HCT116 (cell line): ENCODE measurements around the gene P2RX7. TPM values are rescaled to one million over a fixed set of nuclear protein-coding genes. Genes with fewer than 3 reads are reported as not detected.

Experiments
- ATAC-seq: fragments of 200-7000 bp; cut with Tn5 transposase; 2 replicates; pipeline ENCODE4 v1.9.1; 2020; ENCODE audit warnings: mild to moderate bottlenecking, moderate library complexity
- BruUV-seq: library from RNA; stranded (reverse); fragments of 400-500 nt; replicated peaks from 2 replicates; lab custom pipeline; 2021; lab: Mats Ljungman, UMichigan
- CTCF ChIA-PET: fragments of 300-600 bp; sonication (Branson Sonifier 250); formaldehyde crosslinking; loops from one replicate; lab custom pipeline; 2021; ENCODE audit warnings: antibody characterized with exemption; lab: Charles Lee
- POLR2A ChIA-PET: fragments of 300-600, 350-600 bp; sonication (Branson Sonifier 250); formaldehyde crosslinking; loops from one replicate; lab custom pipeline; 2021; ENCODE audit warnings: antibody characterized with exemption; lab: Charles Lee
- RAD21 ChIA-PET, 2 experiments: fragments of 300-600 bp; sonication (Branson Sonifier 250); formaldehyde crosslinking; loops; one replicate each; lab custom pipeline; 2023; ENCODE audit warnings: low total read pairs in 2 of 2; ENCODE audit not compliant: uncharacterized antibody in 2 of 2, unreplicated experiment in 2 of 2, low non-redundant PET in 1 of 2; lab: Charles Lee
- DNase-seq: peaks from one replicate; pipeline ENCODE4 v3.0.0-alpha.2; 2010; ENCODE audit warnings: low read depth, low spot score
- H2AFZ ChIP-seq: fragments of 200-600 bp; shearing (Covaris generic), sonication (generic); 2 replicates; pipeline ENCODE4 v1.6.1; 2017; ENCODE audit warnings: low read depth, mixed run types, mixed read lengths, antibody characterized with exemption, low read length; ENCODE audit not compliant: poor library complexity, severe bottlenecking
- H3K27ac ChIP-seq: 2 replicates; pipeline ENCODE4 v1.5.1; 2012; ENCODE audit warnings: low read depth, low read length
- H3K27me3 ChIP-seq: fragments of 200-600 bp; sonication (generic); 2 replicates; pipeline ENCODE4 v1.6.1; 2016; ENCODE audit warnings: mixed run types, low read length, mixed read lengths; ENCODE audit not compliant: insufficient read depth
- H3K36me3 ChIP-seq, 2 experiments: fragments of 200-500 bp in 1 of 2; fragments of 200-600 bp in 1 of 2; sonication (Bioruptor generic) in 1 of 2; sonication (generic) in 1 of 2; 2 replicates each; pipeline versions ENCODE4 v1.5.1 to v1.6.1; 2014 to 2016; ENCODE audit warnings: low read length in 2 of 2, inconsistent platforms in 1 of 2, mixed read lengths in 1 of 2, mixed run types in 1 of 2; ENCODE audit not compliant: insufficient read depth in 2 of 2, control insufficient read depth in 1 of 2
- H3K4me1 ChIP-seq, 2 experiments: fragments of 200-600 bp in 1 of 2; sonication (generic) in 1 of 2; 2 replicates each; pipeline versions ENCODE4 v1.5.1 to v1.6.1; 2012 to 2017; ENCODE audit warnings: low read length in 2 of 2, inconsistent platforms in 1 of 2, mild to moderate bottlenecking in 1 of 2, mixed read lengths in 1 of 2, mixed run types in 1 of 2, moderate library complexity in 1 of 2; ENCODE audit not compliant: insufficient read depth in 2 of 2, control insufficient read depth in 1 of 2
- H3K4me2 ChIP-seq: fragments of 200-600 bp; sonication (generic); 2 replicates; pipeline ENCODE4 v1.6.1; 2017; ENCODE audit warnings: mixed run types, low read length, mixed read lengths
- H3K4me3 ChIP-seq, 2 experiments: fragments of 200-600 bp in 1 of 2; sonication (generic) in 1 of 2; replicated peaks in 1 of 2; 2 replicates each; pipeline ENCODE4 v1.5.1; 2011 to 2016; ENCODE audit warnings: low read length in 2 of 2, control low read depth in 1 of 2, low read depth in 1 of 2, mild to moderate bottlenecking in 1 of 2, mixed read lengths in 1 of 2, mixed run types in 1 of 2
- H3K79me2 ChIP-seq: fragments of 200-600 bp; sonication (generic); 2 replicates; pipeline ENCODE4 v1.6.1; 2017; ENCODE audit warnings: mild to moderate bottlenecking, mixed run types, low read length, moderate library complexity, mixed read lengths; ENCODE audit not compliant: insufficient read depth
- H3K9ac ChIP-seq: fragments of 200-600 bp; sonication (generic); 2 replicates; pipeline ENCODE4 v1.6.1; 2016; ENCODE audit warnings: low read length, mixed read lengths
- H3K9me2 ChIP-seq: fragments of 200-600 bp; sonication (generic), shearing (Covaris generic); 2 replicates; pipeline ENCODE4 v1.6.1; 2017; ENCODE audit warnings: mixed run types, mild to moderate bottlenecking, moderate library complexity; ENCODE audit not compliant: insufficient read depth
- H3K9me3 ChIP-seq, 2 experiments: fragments of 200-500 bp in 1 of 2; fragments of 200-600 bp in 1 of 2; sonication (Bioruptor generic) in 1 of 2; sonication (generic) in 1 of 2; 2 replicates each; pipeline ENCODE4 v1.6.1; 2014 to 2017; ENCODE audit warnings: low read length in 2 of 2, mixed read lengths in 2 of 2, inconsistent platforms in 1 of 2, low read depth in 1 of 2, mild to moderate bottlenecking in 1 of 2, mixed run types in 1 of 2, moderate library complexity in 1 of 2; ENCODE audit not compliant: control insufficient read depth in 1 of 2, insufficient read depth in 1 of 2
- H4K20me1 ChIP-seq: fragments of 200-600 bp; sonication (generic), shearing (Covaris generic); 2 replicates; pipeline ENCODE4 v1.6.1; 2017; ENCODE audit warnings: mixed run types, mild to moderate bottlenecking, moderate library complexity; ENCODE audit not compliant: insufficient read depth
- CBX3 ChIP-seq: IDR thresholded peaks from 2 replicates; pipeline ENCODE4 v1.6.1; 2012; ENCODE audit warnings: low read depth
- CEBPB ChIP-seq: IDR thresholded peaks from 2 replicates; pipeline ENCODE4 v1.6.1; 2012; ENCODE audit warnings: low read depth
- ELF1 ChIP-seq: IDR thresholded peaks from 2 replicates; pipeline ENCODE4 v1.6.1; 2012; ENCODE audit warnings: low read depth, borderline replicate concordance
- EZH2 ChIP-seq: fragments of 200-600 bp; sonication (generic); IDR thresholded peaks from 2 replicates; pipeline ENCODE4 v1.6.1; 2017; ENCODE audit warnings: antibody characterized with exemption, mixed run types
- JUND ChIP-seq: IDR thresholded peaks from 2 replicates; pipeline ENCODE4 v1.6.1; 2012
- POLR2AphosphoS5 ChIP-seq: IDR thresholded peaks from 2 replicates; pipeline ENCODE4 v1.6.1; 2011; ENCODE audit warnings: mild to moderate bottlenecking, low read depth, low read length, moderate library complexity
- SIN3A ChIP-seq: IDR thresholded peaks from 2 replicates; pipeline ENCODE4 v1.6.1; 2012; ENCODE audit warnings: low read depth
- YY1 ChIP-seq: IDR thresholded peaks from 2 replicates; pipeline ENCODE4 v1.6.1; 2011; ENCODE audit warnings: low read length, low read depth, moderate library complexity, mild to moderate bottlenecking; ENCODE audit not compliant: insufficient replicate concordance; ENCODE audit errors: extremely low read depth
- ZNF274 ChIP-seq: fragments of 200-500 bp; sonication (Bioruptor generic); IDR thresholded peaks from 2 replicates; pipeline ENCODE4 v1.6.1; 2014; ENCODE audit warnings: mild to moderate bottlenecking, low read depth, low read length, inconsistent platforms
- intact Hi-C: fragments of 100-400 bp; cut with micrococcal nuclease; formaldehyde crosslinking; loops from 2 replicates; pipeline ENCODE4 v1.10.0; 2022
- total RNA-seq: library from RNA; stranded (reverse); gene quantifications from one replicate; pipeline ENCODE4 v1.2.1, GENCODE V29; 2021; ENCODE audit not compliant: unreplicated experiment
- TF ChIP-seq, protein P1 (sequence below), 3 experiments: fragments of 200-600 bp in 1 of 3; sonication (generic) in 1 of 3; IDR thresholded peaks in 2 of 3; conservative IDR thresholded peaks in 1 of 3; 2 replicates each; pipeline ENCODE4 v1.5.1; 2012 to 2017; ENCODE audit warnings: low read depth in 2 of 3, low read length in 2 of 3, antibody characterized with exemption in 1 of 3, borderline replicate concordance in 1 of 3, control low read depth in 1 of 3, mild to moderate bottlenecking in 1 of 3, mixed read lengths in 1 of 3, mixed run types in 1 of 3, moderate library complexity in 1 of 3; ENCODE audit not compliant: insufficient read depth in 1 of 3
- TF ChIP-seq, protein P2 (sequence below): IDR thresholded peaks from 2 replicates; pipeline ENCODE4 v1.6.1; 2012

P2RX7 gene
- total RNA-seq, 1 experiment from 2014 or later = 1.5 TPM

DNA sequence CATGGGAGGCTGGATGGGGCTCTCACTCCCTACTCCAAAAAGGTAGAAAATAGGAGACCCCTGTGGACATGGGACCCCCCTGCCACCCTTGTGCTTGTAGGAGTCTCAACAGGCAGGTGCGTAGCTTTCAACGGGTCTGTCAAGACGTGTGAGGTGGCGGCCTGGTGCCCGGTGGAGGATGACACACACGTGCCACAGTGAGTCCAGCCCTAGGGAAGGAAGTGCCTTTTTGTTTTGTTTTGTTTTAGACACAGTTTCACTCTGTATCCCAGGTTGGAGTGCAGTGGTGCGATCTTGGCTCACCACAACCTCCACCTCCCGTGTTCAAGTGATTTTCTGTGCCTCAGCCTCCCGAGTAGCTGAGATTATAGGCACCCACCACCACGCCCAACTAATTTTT is 90.2 kb downstream of the P2RX7 start:
- Histone ChIP-seq H3K27ac (no peak overlapping the region), H4K20me1 (no peaks in the 10 kb centered on the region), H3K9me2 (no peaks in the 10 kb centered on the region), H3K9ac (no peak overlapping the region), H2AFZ (no peak overlapping the region), H3K4me3 (no peak overlapping the region), H3K9me3 (no peaks in the 10 kb centered on the region), H3K4me2 (no peak overlapping the region), H3K79me2 (no peaks in the 10 kb centered on the region), H3K36me3 (no peaks in the 10 kb centered on the region), H3K4me1 (no peaks in the 10 kb centered on the region), H3K27me3 (no peaks in the 10 kb centered on the region)
- POLR2A ChIA-PET = interaction anchor here (0.6 kb wide), 1 partner anchor 637 kb away, joined by 3 read pairs; no protein-coding TSS in a partner anchor
- ATAC-seq (no peak), DNase-seq (no peak)
- RAD21 ChIA-PET = no interaction called here
- CTCF ChIA-PET = no interaction called here
- BruUV-seq = no TSS peak
- intact Hi-C loops = loop anchor here (1.0 kb wide), 1 partner anchor 163 kb away; no protein-coding TSS in a partner anchor
- no peak for TF ChIP-seq CEBPB
- TF ChIP-seq, protein P1, sequence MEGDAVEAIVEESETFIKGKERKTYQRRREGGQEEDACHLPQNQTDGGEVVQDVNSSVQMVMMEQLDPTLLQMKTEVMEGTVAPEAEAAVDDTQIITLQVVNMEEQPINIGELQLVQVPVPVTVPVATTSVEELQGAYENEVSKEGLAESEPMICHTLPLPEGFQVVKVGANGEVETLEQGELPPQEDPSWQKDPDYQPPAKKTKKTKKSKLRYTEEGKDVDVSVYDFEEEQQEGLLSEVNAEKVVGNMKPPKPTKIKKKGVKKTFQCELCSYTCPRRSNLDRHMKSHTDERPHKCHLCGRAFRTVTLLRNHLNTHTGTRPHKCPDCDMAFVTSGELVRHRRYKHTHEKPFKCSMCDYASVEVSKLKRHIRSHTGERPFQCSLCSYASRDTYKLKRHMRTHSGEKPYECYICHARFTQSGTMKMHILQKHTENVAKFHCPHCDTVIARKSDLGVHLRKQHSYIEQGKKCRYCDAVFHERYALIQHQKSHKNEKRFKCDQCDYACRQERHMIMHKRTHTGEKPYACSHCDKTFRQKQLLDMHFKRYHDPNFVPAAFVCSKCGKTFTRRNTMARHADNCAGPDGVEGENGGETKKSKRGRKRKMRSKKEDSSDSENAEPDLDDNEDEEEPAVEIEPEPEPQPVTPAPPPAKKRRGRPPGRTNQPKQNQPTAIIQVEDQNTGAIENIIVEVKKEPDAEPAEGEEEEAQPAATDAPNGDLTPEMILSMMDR (IDR thresholded peaks at IDR 0.05 in 2 of 3, conservative IDR thresholded peaks at IDR 0.05 in 1 of 3; ENCODE audit: borderline replicate concordance in 1 of 3, insufficient read depth in 1 of 3, low read depth in 2 of 3, low read length in 2 of 3) = no peak
- no peak for TF ChIP-seq POLR2AphosphoS5
- no peak for TF ChIP-seq ELF1
- no peak for TF ChIP-seq EZH2
- TF ChIP-seq, protein P2, sequence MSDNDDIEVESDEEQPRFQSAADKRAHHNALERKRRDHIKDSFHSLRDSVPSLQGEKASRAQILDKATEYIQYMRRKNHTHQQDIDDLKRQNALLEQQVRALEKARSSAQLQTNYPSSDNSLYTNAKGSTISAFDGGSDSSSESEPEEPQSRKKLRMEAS = no peak
- TF ChIP-seq ZNF274 = no peak
- no peak for TF ChIP-seq CBX3
- no peak for TF ChIP-seq SIN3A
- TF ChIP-seq YY1 = no peak
- TF ChIP-seq JUND = no peak
